Keratinocyte (primary cell): ENCODE results near the gene SHISA2.

Experiments used
- CTCF ChIP-seq, 3 experiments: IDR thresholded peaks in 1 of 3; conservative IDR thresholded peaks in 1 of 3; optimal IDR thresholded peaks in 1 of 3; 2 replicates in 2 of 3; 3 replicates in 1 of 3; pipeline versions ENCODE3 to v1.5.1; 2011; ENCODE audit warnings: low read length in 3 of 3, mild to moderate bottlenecking in 3 of 3, moderate library complexity in 2 of 3, control low read depth in 1 of 3, inconsistent platforms in 1 of 3; ENCODE audit not compliant: insufficient read depth in 2 of 3; ENCODE audit errors: extremely low read depth in 1 of 3
- EZH2 ChIP-seq: IDR thresholded peaks from one replicate; pipeline ENCODE4 v1.6.1; 2012; ENCODE audit warnings: inconsistent platforms, mild to moderate bottlenecking, low read length, moderate library complexity

DNA sequence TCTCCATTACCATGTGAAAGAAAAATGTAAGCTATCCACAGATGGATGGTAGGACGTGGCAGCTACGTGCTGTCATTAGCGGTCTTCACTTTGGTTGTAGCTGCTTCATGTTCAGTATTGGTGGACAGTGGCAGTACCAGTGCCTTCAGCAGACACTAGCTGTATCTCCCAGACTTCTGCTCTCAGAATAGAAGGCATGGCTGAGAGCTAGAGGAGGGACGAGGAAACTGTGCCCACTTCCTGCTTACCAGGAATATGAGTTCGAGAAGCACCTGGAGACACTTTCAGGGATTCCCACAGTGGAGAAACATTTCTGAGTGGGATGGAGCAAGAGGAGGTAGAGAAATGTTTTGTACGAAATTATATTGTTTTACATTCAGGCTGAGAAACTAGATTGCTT is 6.9 kb upstream of the SHISA2 start:
- TF ChIP-seq EZH2, result no peak
- TF ChIP-seq CTCF (optimal IDR thresholded peaks at IDR 0.05 in 1 of 3, IDR thresholded peaks at IDR 0.05 in 1 of 3, conservative IDR thresholded peaks at IDR 0.05 in 1 of 3; ENCODE audit: extremely low read depth in 1 of 3, insufficient read depth in 2 of 3, low read length in 3 of 3), result no peak
